Adrenal gland (tissue), 5 donors: ENCODE measurements around the gene SHLD2.
"Not testable (repeated sequence)": the region's sequence is repeated elsewhere in the genome, so short reads cannot be mapped to it uniquely, and the experiment has no call there.

ENCODE experiments used
- POLR2A ChIP-seq, 2 donors: fragments of 450-650 bp; IDR thresholded peaks; one replicate each; pipeline ENCODE4 v1.6.1; 2017; ENCODE audit warnings: antibody characterized with exemption in 2 of 2, mild to moderate bottlenecking in 2 of 2, moderate library complexity in 1 of 2
- TF ChIP-seq, protein P1 (sequence below), 6 experiments: fragments of 450-650 bp in 4 of 6; fragments of 200-600 bp in 2 of 6; sonication (generic) in 1 of 6; IDR thresholded peaks; 1 replicate in 5 of 6; 2 replicates in 1 of 6; pipeline versions ENCODE4 v1.5.1 to v1.8.0; 2016 to 2021; ENCODE audit warnings: antibody characterized with exemption in 6 of 6, mild to moderate bottlenecking in 2 of 6, moderate library complexity in 1 of 6
- donor health status: DM: no; HTN: no; CAD: no.

- TF ChIP-seq, protein P1, sequence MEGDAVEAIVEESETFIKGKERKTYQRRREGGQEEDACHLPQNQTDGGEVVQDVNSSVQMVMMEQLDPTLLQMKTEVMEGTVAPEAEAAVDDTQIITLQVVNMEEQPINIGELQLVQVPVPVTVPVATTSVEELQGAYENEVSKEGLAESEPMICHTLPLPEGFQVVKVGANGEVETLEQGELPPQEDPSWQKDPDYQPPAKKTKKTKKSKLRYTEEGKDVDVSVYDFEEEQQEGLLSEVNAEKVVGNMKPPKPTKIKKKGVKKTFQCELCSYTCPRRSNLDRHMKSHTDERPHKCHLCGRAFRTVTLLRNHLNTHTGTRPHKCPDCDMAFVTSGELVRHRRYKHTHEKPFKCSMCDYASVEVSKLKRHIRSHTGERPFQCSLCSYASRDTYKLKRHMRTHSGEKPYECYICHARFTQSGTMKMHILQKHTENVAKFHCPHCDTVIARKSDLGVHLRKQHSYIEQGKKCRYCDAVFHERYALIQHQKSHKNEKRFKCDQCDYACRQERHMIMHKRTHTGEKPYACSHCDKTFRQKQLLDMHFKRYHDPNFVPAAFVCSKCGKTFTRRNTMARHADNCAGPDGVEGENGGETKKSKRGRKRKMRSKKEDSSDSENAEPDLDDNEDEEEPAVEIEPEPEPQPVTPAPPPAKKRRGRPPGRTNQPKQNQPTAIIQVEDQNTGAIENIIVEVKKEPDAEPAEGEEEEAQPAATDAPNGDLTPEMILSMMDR (IDR thresholded peaks at IDR 0.05): not testable (repeated sequence)
- not testable (repeated sequence) for TF ChIP-seq POLR2A (IDR thresholded peaks at IDR 0.05)
These were observed 92.6 kb downstream of the SHLD2 start for GRCh38 chr10:87187573-87187972.
